Middle frontal gyrus (tissue), 1 donor: ENCODE results near the gene ACOT8.
A peak's percentile ranks its signal among the peaks of the same experiment; 100 is the strongest.
"Not testable (repeated sequence)": the region's sequence is repeated elsewhere in the genome, so short reads cannot be mapped to it uniquely, and the experiment has no call there.

Experiments
- DNase-seq: peaks from one replicate; pipeline ENCODE4 v3.0.0-alpha.2; 2015; ENCODE audit warnings: low spot score; ENCODE audit errors: extremely low spot score

Gene ACOT8

GRCh38 chr20:45828589-45828988 lies 28.6 kb downstream of the ACOT8 start:
- DNase-seq = no peak

GRCh38 chr20:45827712-45828111 lies 29.5 kb downstream of the ACOT8 start:
- no peak for DNase-seq

- no peak for DNase-seq
Observed at GRCh38 chr20:45827030-45827652, 30.1 kb downstream of the ACOT8 start, which contains the start of gene TNNC2. TNNC2 (minus strand) TSS chr20:45827312; CDS start chr20:45827248, 64 bp downstream.

GRCh38 chr20:45826381-45827019 lies 30.7 kb downstream of the ACOT8 start:
- no peak for DNase-seq

- DNase-seq = no peak
Observed at GRCh38 chr20:45823949-45824835, 33.0 kb downstream of the ACOT8 start.

- no peak for DNase-seq
Observed at GRCh38 chr20:45822857-45823256, 34.3 kb downstream of the ACOT8 start.

- no peak for DNase-seq
Observed at GRCh38 chr20:45821947-45822346, 35.2 kb downstream of the ACOT8 start.

- no peak for DNase-seq
Observed at GRCh38 chr20:45819466-45819865, 37.7 kb downstream of the ACOT8 start.

GRCh38 chr20:45818239-45818638 lies 39.0 kb downstream of the ACOT8 start:
- DNase-seq = no peak

GRCh38 chr20:45817376-45818194 lies 39.6 kb downstream of the ACOT8 start:
- no peak for DNase-seq

- DNase-seq = no peak
Observed at GRCh38 chr20:45816951-45817350, 40.2 kb downstream of the ACOT8 start.

GRCh38 chr20:45814314-45814713 lies 42.9 kb downstream of the ACOT8 start:
- DNase-seq = no peak

GRCh38 chr20:45813489-45813888 lies 43.7 kb downstream of the ACOT8 start:
- DNase-seq = no peak

- no peak for DNase-seq
Observed at GRCh38 chr20:45813006-45813340, 44.2 kb downstream of the ACOT8 start.

- DNase-seq = peak; percentile 99
Observed at GRCh38 chr20:45812157-45813005, 44.8 kb downstream of the ACOT8 start, which contains the start of gene UBE2C. UBE2C (plus strand) TSS chr20:45812644; CDS start chr20:45812696, 52 bp downstream.

- DNase-seq = no peak
Observed at GRCh38 chr20:45810191-45810970, 46.8 kb downstream of the ACOT8 start.

GRCh38 chr20:45801851-45802250 lies 55.3 kb downstream of the ACOT8 start:
- no peak for DNase-seq

GRCh38 chr20:45798935-45799642 lies 58.1 kb downstream of the ACOT8 start:
- no peak for DNase-seq

- DNase-seq = not testable (repeated sequence)
Observed at GRCh38 chr20:45797955-45798354, 59.2 kb downstream of the ACOT8 start.
